Measurements from ENCODE around the gene KDM6B.

KDM6B gene

GRCh38 chr17:7843257-7843535 is 9.2 kb downstream of the KDM6B start:
- peak overlapping the region; percentile 98 for H3K27ac Mint-ChIP-seq
- H3K4me1 Mint-ChIP-seq, result peaks cover 81% of the 10 kb centered on the region
- H3K4me3 Mint-ChIP-seq, result peak overlapping the region; percentile 80
- no peaks in the 10 kb centered on the region for H3K9me3 Mint-ChIP-seq
- ATAC-seq (no peak), DNase-seq (ENCODE audit: low spot score in 2 of 2) (no peak)
- H3K36me3 Mint-ChIP-seq, result peaks cover 15% of the 10 kb centered on the region

GRCh38 chr17:7843536-7844291 is 9.7 kb downstream of the KDM6B start:
- Mint-ChIP-seq H3K4me1 (peaks cover 78% of the 10 kb centered on the region), H3K36me3 (peaks cover 10% of the 10 kb centered on the region), H3K4me3 (peak overlapping the region; percentile 80), H3K9me3 (no peaks in the 10 kb centered on the region), H3K27ac (peak overlapping the region; percentile 98)
- ATAC-seq (peak; percentile 27), DNase-seq (ENCODE audit: low spot score in 2 of 2) (peak; percentile 76 to 92)

GRCh38 chr17:7844292-7845154 is 10.5 kb downstream of the KDM6B start:
- DNase-seq (ENCODE audit: low spot score in 2 of 2) (peak; percentile 66 to 91), ATAC-seq (peak; percentile 65)
- Mint-ChIP-seq H3K27ac (peak overlapping the region; percentile 98), H3K36me3 (peaks cover 2% of the 10 kb centered on the region), H3K4me3 (peak overlapping the region; percentile 80), H3K9me3 (no peaks in the 10 kb centered on the region), H3K4me1 (peaks cover 72% of the 10 kb centered on the region)

- H3K36me3 Mint-ChIP-seq, result no peaks in the 10 kb centered on the region
- peak overlapping the region; percentile 98 for H3K27ac Mint-ChIP-seq
- H3K9me3 Mint-ChIP-seq, result no peaks in the 10 kb centered on the region
- DNase-seq (ENCODE audit: low spot score in 2 of 2) (no peak), ATAC-seq (no peak)
- H3K4me1 Mint-ChIP-seq, result peaks cover 72% of the 10 kb centered on the region
- peak overlapping the region; percentile 80 for H3K4me3 Mint-ChIP-seq
Measured at GRCh38 chr17:7845359-7846062, 11.5 kb downstream of the KDM6B start.

GRCh38 chr17:7846063-7846735 is 12.2 kb downstream of the KDM6B start:
- Mint-ChIP-seq H3K4me1 (peaks cover 72% of the 10 kb centered on the region), H3K9me3 (no peaks in the 10 kb centered on the region), H3K4me3 (peak overlapping the region; percentile 80), H3K36me3 (no peaks in the 10 kb centered on the region), H3K27ac (peak overlapping the region; percentile 98)
- no peak for ATAC-seq
- DNase-seq (ENCODE audit: low spot score in 2 of 2), result no peak

- no peaks in the 10 kb centered on the region for H3K36me3 Mint-ChIP-seq
Measured at GRCh38 chr17:7846765-7847661, 13.0 kb downstream of the KDM6B start.

GRCh38 chr17:7848131-7848579 is 14.1 kb downstream of the KDM6B start:
- no peak for ATAC-seq
- Mint-ChIP-seq H3K4me1 (peaks cover 68% of the 10 kb centered on the region), H3K36me3 (no peaks in the 10 kb centered on the region), H3K9me3 (no peaks in the 10 kb centered on the region), H3K27ac (peak overlapping the region; percentile 26), H3K4me3 (no peak overlapping the region)
- DNase-seq (ENCODE audit: low spot score in 2 of 2), result no peak

More at GRCh38 chr17:7846765-7847661, 13.0 kb downstream of the KDM6B start:
- no peak for ATAC-seq
- peaks cover 72% of the 10 kb centered on the region for H3K4me1 Mint-ChIP-seq
- DNase-seq (ENCODE audit: low spot score in 2 of 2), result no peak
- peak overlapping the region; percentile 80 for H3K4me3 Mint-ChIP-seq
- peak overlapping the region; percentile 52 for H3K27ac Mint-ChIP-seq
- no peaks in the 10 kb centered on the region for H3K9me3 Mint-ChIP-seq

GRCh38 chr17:7848739-7849129 is 14.7 kb downstream of the KDM6B start:
- no peak overlapping the region for H3K4me3 Mint-ChIP-seq
- H3K27ac Mint-ChIP-seq, result peak overlapping the region; percentile 26
- H3K36me3 Mint-ChIP-seq, result no peaks in the 10 kb centered on the region
- no peak for DNase-seq (ENCODE audit: low spot score in 2 of 2)
- ATAC-seq, result no peak
- H3K4me1 Mint-ChIP-seq, result peaks cover 71% of the 10 kb centered on the region
- H3K9me3 Mint-ChIP-seq, result no peaks in the 10 kb centered on the region

- no peaks in the 10 kb centered on the region for H3K36me3 Mint-ChIP-seq
- H3K4me3 Mint-ChIP-seq, result peak overlapping the region; percentile 60
- peaks cover 73% of the 10 kb centered on the region for H3K4me1 Mint-ChIP-seq
Measured at GRCh38 chr17:7849130-7849750, 15.2 kb downstream of the KDM6B start.

GRCh38 chr17:7849751-7850504 is 15.9 kb downstream of the KDM6B start:
- Mint-ChIP-seq H3K36me3 (no peaks in the 10 kb centered on the region), H3K9me3 (no peaks in the 10 kb centered on the region), H3K4me3 (peak overlapping the region; percentile 60), H3K27ac (peak overlapping the region; percentile 26), H3K4me1 (peaks cover 72% of the 10 kb centered on the region)
- DNase-seq (ENCODE audit: low spot score in 2 of 2) (peak in 1 of 2 donors; percentile 51), ATAC-seq (no peak)

More at GRCh38 chr17:7849130-7849750, 15.2 kb downstream of the KDM6B start:
- DNase-seq (ENCODE audit: low spot score in 2 of 2) (no peak), ATAC-seq (no peak)
- H3K27ac Mint-ChIP-seq, result peak overlapping the region; percentile 26
- no peaks in the 10 kb centered on the region for H3K9me3 Mint-ChIP-seq

GRCh38 chr17:7850701-7851437 is 16.9 kb downstream of the KDM6B start:
- H3K4me3 Mint-ChIP-seq, result peak overlapping the region; percentile 60
- DNase-seq (ENCODE audit: low spot score in 2 of 2), result no peak
- H3K9me3 Mint-ChIP-seq, result no peaks in the 10 kb centered on the region
- ATAC-seq, result no peak
- H3K4me1 Mint-ChIP-seq, result peaks cover 62% of the 10 kb centered on the region
- peak overlapping the region; percentile 79 for H3K27ac Mint-ChIP-seq
- no peaks in the 10 kb centered on the region for H3K36me3 Mint-ChIP-seq

GRCh38 chr17:7851438-7852261 is 17.6 kb downstream of the KDM6B start:
- peak; percentile 90 to 93 for DNase-seq (ENCODE audit: low spot score in 2 of 2)
- H3K27ac Mint-ChIP-seq, result peak overlapping the region; percentile 79
- H3K9me3 Mint-ChIP-seq, result no peaks in the 10 kb centered on the region
- H3K4me3 Mint-ChIP-seq, result peak overlapping the region; percentile 60
- no peaks in the 10 kb centered on the region for H3K36me3 Mint-ChIP-seq
- ATAC-seq, result peak; percentile 88
- peaks cover 55% of the 10 kb centered on the region for H3K4me1 Mint-ChIP-seq

All from stimulated activated effector memory CD8-positive, alpha-beta T cell treated with anti-CD3 and anti-CD28 coated beads, Interleukin-12 subunit alpha, Interleukin-12 subunit beta, amount 100 ng/mL, for 72 hours (primary cell).